ENCODE measurements around the gene ABTB1. TPM values are rescaled to one million over a fixed set of nuclear protein-coding genes. Genes with fewer than 3 reads are reported as not detected.

Gene ABTB1
- total and polyA plus RNA-seq, 4 donors = 9.7 to 14.1 (median 10.9) TPM

GRCh38 chr3:127646501-127647046 is 26.2 kb upstream of the ABTB1 start:
- WGBS = 76% methylated on average over 10 of the region's 10 CpGs
- H3K36me3 ChIP-seq (ENCODE audit: control insufficient read depth in 4 of 4, insufficient read depth in 3 of 4, low read depth in 1 of 4, low read length in 3 of 4) = no peaks in the 10 kb centered on the region
- DNase-seq (ENCODE audit: low spot score) = no peak
- H3K27ac ChIP-seq (ENCODE audit: low read depth in 1 of 2, low read length in 2 of 2) = no peak overlapping the region
- TF ChIP-seq RAD21 (IDR thresholded peaks at IDR 0.05) (peak in 1 of 2 donors; percentile 7), EGR1 (IDR thresholded peaks at IDR 0.05; ENCODE audit: low read depth in 2 of 2) (no peak), HNF4A (conservative IDR thresholded peaks at IDR 0.05) (peak in 1 of 2 donors; percentile 44), RXRA (IDR thresholded peaks at IDR 0.05) (peak in 1 of 2 donors; percentile 14)
- H3K27me3 ChIP-seq (ENCODE audit: control insufficient read depth in 4 of 4, insufficient read depth in 4 of 4, low read length in 3 of 4) = no peaks in the 10 kb centered on the region
- H3K4me3 ChIP-seq (ENCODE audit: low read depth in 1 of 3, low read length in 3 of 3) = no peak overlapping the region
- no peak overlapping the region for H3K9ac ChIP-seq (ENCODE audit: low read depth in 1 of 2, low read length in 2 of 2)
- H3K9me3 ChIP-seq (ENCODE audit: control insufficient read depth in 4 of 4, low read length in 3 of 4) = no peaks in the 10 kb centered on the region
- H3K4me1 ChIP-seq (ENCODE audit: control insufficient read depth in 4 of 4, insufficient read depth in 4 of 4, low read length in 3 of 4) = no peaks in the 10 kb centered on the region

- WGBS = 90% methylated on average over 13 of the region's 13 CpGs
- H3K27me3 ChIP-seq (ENCODE audit: control insufficient read depth in 4 of 4, insufficient read depth in 4 of 4, low read length in 3 of 4) = no peaks in the 10 kb centered on the region
- TF ChIP-seq FOXA1 (IDR thresholded peaks at IDR 0.05) = no peak
- TF ChIP-seq JUND (IDR thresholded peaks at IDR 0.05) = no peak
- TF ChIP-seq HNF4G (IDR thresholded peaks at IDR 0.05) = no peak
- TF ChIP-seq EGR1 (IDR thresholded peaks at IDR 0.05; ENCODE audit: low read depth in 2 of 2) = no peak
- no peak for TF ChIP-seq RXRA (IDR thresholded peaks at IDR 0.05)
- TF ChIP-seq YY1 (IDR thresholded peaks at IDR 0.05) = no peak
- no peak for TF ChIP-seq HNF4A (conservative IDR thresholded peaks at IDR 0.05)
- TF ChIP-seq CTCF (IDR thresholded peaks at IDR 0.05; ENCODE audit: low read depth, low read length, missing input control) = no peak
- no peak for TF ChIP-seq SP1 (IDR thresholded peaks at IDR 0.05)
- H3K9me3 ChIP-seq (ENCODE audit: control insufficient read depth in 4 of 4, low read length in 3 of 4) = no peaks in the 10 kb centered on the region
- no peaks in the 10 kb centered on the region for H3K36me3 ChIP-seq (ENCODE audit: control insufficient read depth in 4 of 4, insufficient read depth in 3 of 4, low read depth in 1 of 4, low read length in 3 of 4)
- H3K4me1 ChIP-seq (ENCODE audit: control insufficient read depth in 4 of 4, insufficient read depth in 4 of 4, low read length in 3 of 4) = peaks cover 0 to 2% (median 1%) of the 10 kb centered on the region in 4 donors
- no peak overlapping the region for H3K9ac ChIP-seq (ENCODE audit: low read depth in 1 of 2, low read length in 2 of 2)
- H3K27ac ChIP-seq (ENCODE audit: low read depth in 1 of 2, low read length in 2 of 2) = no peak overlapping the region
- no peak overlapping the region for H3K4me3 ChIP-seq (ENCODE audit: low read depth in 1 of 3, low read length in 3 of 3)
- DNase-seq (ENCODE audit: low spot score) = no peak
Observed at GRCh38 chr3:127647166-127647844, 25.4 kb upstream of the ABTB1 start.

- no peak overlapping the region for H3K9ac ChIP-seq (ENCODE audit: low read depth in 1 of 2, low read length in 2 of 2)
- H3K4me3 ChIP-seq (ENCODE audit: low read depth in 1 of 3, low read length in 3 of 3) = no peak overlapping the region
- H3K27me3 ChIP-seq (ENCODE audit: control insufficient read depth in 4 of 4, insufficient read depth in 4 of 4, low read length in 3 of 4) = no peaks in the 10 kb centered on the region
- no peaks in the 10 kb centered on the region for H3K36me3 ChIP-seq (ENCODE audit: control insufficient read depth in 4 of 4, insufficient read depth in 3 of 4, low read depth in 1 of 4, low read length in 3 of 4)
- no peak for TF ChIP-seq YY1 (IDR thresholded peaks at IDR 0.05)
- TF ChIP-seq RXRA (IDR thresholded peaks at IDR 0.05) = no peak
- TF ChIP-seq CTCF (IDR thresholded peaks at IDR 0.05; ENCODE audit: low read depth, low read length, missing input control) = no peak
- TF ChIP-seq REST (IDR thresholded peaks at IDR 0.05) = no peak
- no peak for TF ChIP-seq FOXA1 (IDR thresholded peaks at IDR 0.05)
- TF ChIP-seq HNF4G (IDR thresholded peaks at IDR 0.05) = no peak
- TF ChIP-seq HNF4A (conservative IDR thresholded peaks at IDR 0.05) = no peak
- no peak for TF ChIP-seq JUND (IDR thresholded peaks at IDR 0.05)
- no peak for TF ChIP-seq RAD21 (IDR thresholded peaks at IDR 0.05)
- TF ChIP-seq EGR1 (IDR thresholded peaks at IDR 0.05; ENCODE audit: low read depth in 2 of 2) = no peak
- no peak for TF ChIP-seq MAX (IDR thresholded peaks at IDR 0.05)
- no peak for TF ChIP-seq ZBTB33 (IDR thresholded peaks at IDR 0.05)
- no peak for TF ChIP-seq ATF3 (IDR thresholded peaks at IDR 0.05)
- TF ChIP-seq FOXA2 (IDR thresholded peaks at IDR 0.05) = no peak
- H3K9me3 ChIP-seq (ENCODE audit: control insufficient read depth in 4 of 4, low read length in 3 of 4) = no peaks in the 10 kb centered on the region
- no peak overlapping the region for H3K27ac ChIP-seq (ENCODE audit: low read depth in 1 of 2, low read length in 2 of 2)
- peaks cover 0 to 6% (median 3%) of the 10 kb centered on the region in 4 donors for H3K4me1 ChIP-seq (ENCODE audit: control insufficient read depth in 4 of 4, insufficient read depth in 4 of 4, low read length in 3 of 4)
- DNase-seq (ENCODE audit: low spot score) = no peak
Observed at GRCh38 chr3:127647845-127648204, 24.9 kb upstream of the ABTB1 start.

Data from liver (tissue), 9 donors.